Endothelial cell of umbilical vein (primary cell): ENCODE data around the gene HES2. TPM values are rescaled to one million over a fixed set of nuclear protein-coding genes. Genes with fewer than 3 reads are reported as not detected.

Source experiments
- BruUV-seq: library from RNA; stranded (reverse); fragments of 400-500 nt; replicated peaks from 2 replicates; lab custom pipeline; 2021; lab: Mats Ljungman, UMichigan
- CTCF ChIA-PET: fragments of 300-600, 350-600 bp; sonication (Branson Sonifier 250); formaldehyde crosslinking; loops from one replicate; lab custom pipeline; 2021; ENCODE audit warnings: antibody characterized with exemption, inconsistent platforms; lab: Charles Lee
- POLR2A ChIA-PET: fragments of 300-600, 350-600 bp; sonication (Branson Sonifier 250); formaldehyde crosslinking; loops from one replicate; lab custom pipeline; 2021; ENCODE audit warnings: antibody characterized with exemption, inconsistent platforms; lab: Charles Lee
- DNase-seq: peaks from one replicate; pipeline ENCODE4 v3.0.0-alpha.2; 2011; ENCODE audit warnings: low read depth, low spot score
- FAIRE-seq: peaks from 2 replicates; lab custom pipeline; 2011; peaks lifted over from hg19 to GRCh38; lab: Jason Lieb, UNC
- H2AFZ ChIP-seq: 2 replicates; pipeline ENCODE4 v1.6.0; 2012; ENCODE audit warnings: low read depth, low read length, control low read depth, inconsistent platforms
- H3K27ac ChIP-seq: 2 replicates; pipeline ENCODE4 v1.5.1; 2011; ENCODE audit warnings: low read depth, mild to moderate bottlenecking, control low read depth, low read length, moderate library complexity; ENCODE audit not compliant: insufficient read depth
- H3K27me3 ChIP-seq, 2 experiments: 2 replicates each; pipeline versions ENCODE4 v1.6.0 to v1.6.1; 2011; ENCODE audit warnings: low read length in 2 of 2, mixed read lengths in 1 of 2; ENCODE audit not compliant: control insufficient read depth in 2 of 2, insufficient read depth in 2 of 2
- H3K36me3 ChIP-seq, 2 experiments: 2 replicates in 1 of 2; 3 replicates in 1 of 2; pipeline ENCODE4 v1.5.1; 2011; ENCODE audit warnings: low read length in 2 of 2, mild to moderate bottlenecking in 1 of 2, moderate library complexity in 1 of 2; ENCODE audit not compliant: control insufficient read depth in 2 of 2, insufficient read depth in 2 of 2; ENCODE audit errors: extremely low read depth in 1 of 2
- H3K4me1 ChIP-seq: 3 replicates; pipeline ENCODE4 v1.5.1; 2011; ENCODE audit warnings: mild to moderate bottlenecking, low read length; ENCODE audit not compliant: control insufficient read depth, insufficient read depth; ENCODE audit errors: extremely low read depth
- H3K4me2 ChIP-seq: 2 replicates; pipeline ENCODE4 v1.6.1; 2011; ENCODE audit warnings: low read length, control low read depth, mixed read lengths; ENCODE audit not compliant: insufficient read depth
- H3K4me3 ChIP-seq, 3 experiments: fragments of 200-600 bp in 1 of 3; sonication (generic), shearing (Covaris generic) in 1 of 3; replicated peaks in 1 of 3; 2 replicates each; pipeline ENCODE4 v1.5.1; 2011 to 2016; ENCODE audit warnings: control low read depth in 3 of 3, low read length in 3 of 3, mild to moderate bottlenecking in 2 of 3, inconsistent platforms in 1 of 3, low read depth in 1 of 3, moderate library complexity in 1 of 3; ENCODE audit not compliant: insufficient read depth in 1 of 3
- H3K79me2 ChIP-seq: 2 replicates; pipeline ENCODE4 v1.6.0; 2012; ENCODE audit warnings: low read length, inconsistent platforms; ENCODE audit not compliant: control insufficient read depth, insufficient read depth
- H3K9ac ChIP-seq: replicated peaks from 2 replicates; pipeline ENCODE3; 2011; ENCODE audit warnings: low read length, control low read depth; ENCODE audit not compliant: insufficient read depth; ENCODE audit errors: extremely low read depth
- H3K9me1 ChIP-seq: replicated peaks from 3 replicates; pipeline ENCODE4 v1.6.0; 2011; ENCODE audit warnings: mild to moderate bottlenecking, low read length; ENCODE audit not compliant: control insufficient read depth, insufficient read depth; ENCODE audit errors: extremely low read depth
- H3K9me3 ChIP-seq: replicated peaks from 2 replicates; pipeline ENCODE4 v1.5.1; 2012; ENCODE audit warnings: low read length, inconsistent platforms; ENCODE audit not compliant: control insufficient read depth, insufficient read depth
- H4K20me1 ChIP-seq: replicated peaks from 2 replicates; pipeline ENCODE3; 2011; ENCODE audit warnings: mild to moderate bottlenecking, low read length; ENCODE audit not compliant: control insufficient read depth, insufficient read depth; ENCODE audit errors: extremely low read depth
- CTCF ChIP-seq, 2 donors: IDR thresholded peaks; 1 replicate in 1 of 2; 2 replicates in 1 of 2; pipeline ENCODE4 v1.5.1; 2011; ENCODE audit warnings: low read length in 2 of 2, mild to moderate bottlenecking in 2 of 2, moderate library complexity in 2 of 2, control low read depth in 1 of 2, inconsistent platforms in 1 of 2, low read depth in 1 of 2; ENCODE audit not compliant: insufficient read depth in 1 of 2; ENCODE audit errors: extremely low read depth in 1 of 2
- EZH2 ChIP-seq: IDR thresholded peaks from 2 replicates; pipeline ENCODE4 v1.6.1; 2012; ENCODE audit warnings: borderline replicate concordance, low read depth, mild to moderate bottlenecking, moderate library complexity, low read length, inconsistent platforms; ENCODE audit not compliant: severe bottlenecking
- FOS ChIP-seq: IDR thresholded peaks from 2 replicates; pipeline ENCODE4 v1.6.1; 2011; ENCODE audit warnings: mild to moderate bottlenecking, low read length, moderate library complexity, borderline replicate concordance; ENCODE audit not compliant: insufficient read depth
- GATA2 ChIP-seq: IDR thresholded peaks from 2 replicates; pipeline ENCODE4 v1.7.0; 2011; ENCODE audit warnings: low read depth, mild to moderate bottlenecking, moderate library complexity, mixed read lengths, low read length; ENCODE audit not compliant: insufficient read length, insufficient read depth
- JUN ChIP-seq: IDR thresholded peaks from 2 replicates; pipeline ENCODE4 v1.6.1; 2011; ENCODE audit warnings: borderline replicate concordance, low read depth; ENCODE audit not compliant: insufficient read length, insufficient read depth
- MYC ChIP-seq: IDR thresholded peaks from one replicate; pipeline ENCODE4 v1.6.1; 2011; ENCODE audit warnings: mild to moderate bottlenecking, low read depth, low read length
- POLR2A ChIP-seq: IDR thresholded peaks from 2 replicates; pipeline ENCODE4 v1.6.1; 2012; ENCODE audit warnings: low read depth, mild to moderate bottlenecking, control low read depth, low read length
- POLR2AphosphoS5 ChIP-seq: IDR thresholded peaks from 2 replicates; pipeline ENCODE4 v1.6.1; 2012; ENCODE audit warnings: low read depth, mild to moderate bottlenecking, control low read depth, low read length, moderate library complexity; ENCODE audit not compliant: insufficient read depth
- dilution Hi-C: fragments of 300-500 bp; cut with MboI; formaldehyde crosslinking; loops from one replicate; pipeline ENCODE4 v1.15.0; 2019; ENCODE audit warnings: low sequenced_read_pairs; ENCODE audit not compliant: extremely low pct_ligation_motif_present
- intact Hi-C: fragments of 100-400 bp; cut with micrococcal nuclease; formaldehyde crosslinking; loops from one replicate; pipeline ENCODE4 v1.10.0; 2022
- polyA plus RNA-seq, 4 experiments: library from polyadenylated mRNA; depleted of rRNA in 3 of 4; stranded (reverse) in 3 of 4; unstranded in 1 of 4; fragments of >200 nt; gene quantifications; 2 replicates each; pipeline versions ENCODE4 v1.2.1 to v1.2.3, GENCODE V29; 2011 to 2012; ENCODE audit warnings: missing spikeins in 1 of 4
- total RNA-seq: library from RNA; stranded (reverse); gene quantifications from 2 replicates; pipeline ENCODE4 v1.2.3, GENCODE V29; 2021
- TF ChIP-seq, protein P1 (sequence below): IDR thresholded peaks from 2 replicates; pipeline ENCODE4 v1.6.1; 2011; ENCODE audit not compliant: insufficient read depth, insufficient read length

Gene HES2
- total and polyA plus RNA-seq, 2 donors (not counting 3 experiments of a cell fraction or from before 2014, with no cell fraction given), result 3.6 to 9.4 TPM

DNA sequence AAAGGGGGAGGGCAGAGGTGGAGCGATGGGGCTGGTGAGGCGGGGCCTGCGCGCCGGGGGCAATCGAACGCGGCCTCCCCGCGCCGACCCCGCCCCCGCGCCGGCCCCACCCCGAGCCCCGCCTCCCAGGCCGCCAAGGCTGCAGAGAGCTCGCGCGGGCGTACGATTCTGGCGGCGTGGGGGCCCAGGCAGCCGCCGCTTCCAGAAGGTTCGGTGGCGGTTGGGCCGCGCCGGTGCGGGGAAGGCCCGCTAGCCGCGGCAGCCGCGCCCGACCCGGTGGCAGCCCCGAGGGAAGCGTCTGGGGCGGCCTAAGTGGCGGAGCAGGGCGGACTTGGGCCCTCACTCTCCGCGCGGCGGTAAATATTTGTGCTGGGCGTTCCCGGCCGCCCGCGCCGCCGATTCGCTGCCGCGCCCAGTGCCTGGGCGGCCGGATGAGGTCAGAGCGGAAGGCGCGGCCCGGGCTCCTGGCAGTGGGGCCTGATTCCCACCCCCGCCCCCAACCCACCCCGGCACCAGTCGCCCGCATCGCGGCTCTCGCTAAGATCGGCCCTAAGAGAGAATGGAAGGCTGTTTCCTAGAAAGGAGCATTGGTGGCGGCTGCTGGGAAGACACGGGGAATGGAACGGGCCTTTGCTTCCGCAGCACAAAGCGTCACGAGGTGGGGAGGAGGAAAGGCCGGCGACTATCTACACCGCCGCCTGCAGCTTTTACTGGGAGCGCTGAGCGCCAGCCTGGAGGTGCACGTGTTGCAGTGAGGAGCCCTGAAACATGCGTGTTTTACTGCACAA lies 26.1 kb downstream of the HES2 start, which contains the start of gene ACOT7:
TSS of gene ACOT7 (minus strand) at position 368 of the 788 bp plus-strand sequence. CDS start 368 bp downstream, outside the sequence.
- Histone ChIP-seq H3K9ac (peak within 1 kb of the TSS; percentile 86), H3K4me2 (peak within 1 kb of the TSS; percentile 82), H3K9me1 (no peaks in the 10 kb centered on the region), H3K4me3 (peak within 1 kb of the TSS; percentile 45 to 71 (median 63)), H3K27me3 (no peaks in the 10 kb centered on the region), H3K9me3 (no peaks in the 10 kb centered on the region), H2AFZ (peak within 1 kb of the TSS; percentile 82), H4K20me1 (no peaks in the 10 kb centered on the region), H3K36me3 (no peaks in the 10 kb centered on the region), H3K79me2 (peaks cover 20% of the 10 kb centered on the region), H3K27ac (peak within 1 kb of the TSS; percentile 57), H3K4me1 (peaks cover 16% of the 10 kb centered on the region)
- dilution Hi-C loops (no loop called here), intact Hi-C loops (loop anchor here (1.0 to 2.0 kb wide), 5 partner anchors 8 to 185 kb away; no protein-coding TSS in a partner anchor)
- peak; percentile 86 for FAIRE-seq
- ChIA-PET CTCF (interaction anchor here (0.6 to 20.3 kb wide), 13 partner anchors 9 to 189 kb away, joined by 3 to 237 read pairs (median 5); no protein-coding TSS in a partner anchor), POLR2A (interaction anchor here (0.6 to 1.0 kb wide), 7 partner anchors 9 to 543 kb away, joined by 3 to 6 read pairs (median 4); no protein-coding TSS in a partner anchor)
- BruUV-seq, result TSS peak; percentile 83
- peak; percentile 89 for DNase-seq
- TF ChIP-seq GATA2 (no peak), EZH2 (no peak), CTCF (IDR thresholded peaks at IDR 0.05; ENCODE audit: extremely low read depth in 1 of 2, insufficient read depth in 1 of 2, low read depth in 1 of 2, low read length in 2 of 2) (peak in 1 of 2 donors; percentile 24), FOS (no peak), POLR2A (peak; percentile 44), POLR2AphosphoS5 (peak; percentile 49), MYC (no peak), JUN (no peak)
- TF ChIP-seq, protein P1, sequence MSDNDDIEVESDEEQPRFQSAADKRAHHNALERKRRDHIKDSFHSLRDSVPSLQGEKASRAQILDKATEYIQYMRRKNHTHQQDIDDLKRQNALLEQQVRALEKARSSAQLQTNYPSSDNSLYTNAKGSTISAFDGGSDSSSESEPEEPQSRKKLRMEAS, result peak; percentile 77
